Neutrophil (primary cell): ENCODE results near the gene CNPY1.

Experiments used
- H3K27ac ChIP-seq: fragments of 200-600 bp; sonication (generic); 2 replicates; pipeline ENCODE4 v1.5.1; 2016; ENCODE audit warnings: mild to moderate bottlenecking, moderate library complexity
- H3K27me3 ChIP-seq: fragments of 200-600 bp; sonication (generic); 2 replicates; pipeline ENCODE4 v1.6.0; 2016; ENCODE audit warnings: mild to moderate bottlenecking
- H3K36me3 ChIP-seq: fragments of 200-600 bp; sonication (generic); 2 replicates; pipeline ENCODE4 v1.5.1; 2017
- H3K4me1 ChIP-seq, 2 experiments: fragments of 200-600 bp in 1 of 2; sonication (generic) in 1 of 2; 1 replicate in 1 of 2; 2 replicates in 1 of 2; pipeline versions ENCODE4 v1.5.1 to v1.6.1; 2013 to 2016; ENCODE audit warnings: low read depth in 1 of 2, low read length in 1 of 2, mild to moderate bottlenecking in 1 of 2, moderate library complexity in 1 of 2; ENCODE audit not compliant: control insufficient read depth in 1 of 2, insufficient read depth in 1 of 2
- H3K4me3 ChIP-seq, 2 experiments: fragments of 200-600 bp in 1 of 2; sonication (generic) in 1 of 2; 1 replicate in 1 of 2; 2 replicates in 1 of 2; pipeline ENCODE4 v1.5.1; 2013 to 2016; ENCODE audit warnings: low read depth in 1 of 2, low read length in 1 of 2, mild to moderate bottlenecking in 1 of 2, moderate library complexity in 1 of 2
- H3K9me3 ChIP-seq: fragments of 200-600 bp; sonication (generic); 2 replicates; pipeline ENCODE4 v1.5.1; 2016
- CTCF ChIP-seq: fragments of 200-600 bp; sonication (generic); IDR thresholded peaks from 2 replicates; pipeline ENCODE4 v1.5.1; 2016; ENCODE audit warnings: antibody characterized with exemption

The CNPY1 gene

GRCh38 chr7:155543011-155543876 lies 3.1 kb downstream of the CNPY1 start:
- no peak for TF ChIP-seq CTCF
- Histone ChIP-seq H3K4me3 (no peak overlapping the region), H3K9me3 (no peaks in the 10 kb centered on the region), H3K36me3 (no peaks in the 10 kb centered on the region), H3K27ac (no peak overlapping the region), H3K4me1 (peaks cover 2 to 4% of the 10 kb centered on the region in 2 experiments), H3K27me3 (peaks cover 61% of the 10 kb centered on the region)

- Histone ChIP-seq H3K4me1 (peaks cover 11 to 13% of the 10 kb centered on the region in 2 experiments), H3K9me3 (no peaks in the 10 kb centered on the region), H3K27ac (no peak overlapping the region), H3K36me3 (no peaks in the 10 kb centered on the region), H3K4me3 (no peak overlapping the region), H3K27me3 (peaks cover 61% of the 10 kb centered on the region)
- no peak for TF ChIP-seq CTCF
These were observed 4.2 kb downstream of the CNPY1 start for GRCh38 chr7:155541986-155542675.

DNA sequence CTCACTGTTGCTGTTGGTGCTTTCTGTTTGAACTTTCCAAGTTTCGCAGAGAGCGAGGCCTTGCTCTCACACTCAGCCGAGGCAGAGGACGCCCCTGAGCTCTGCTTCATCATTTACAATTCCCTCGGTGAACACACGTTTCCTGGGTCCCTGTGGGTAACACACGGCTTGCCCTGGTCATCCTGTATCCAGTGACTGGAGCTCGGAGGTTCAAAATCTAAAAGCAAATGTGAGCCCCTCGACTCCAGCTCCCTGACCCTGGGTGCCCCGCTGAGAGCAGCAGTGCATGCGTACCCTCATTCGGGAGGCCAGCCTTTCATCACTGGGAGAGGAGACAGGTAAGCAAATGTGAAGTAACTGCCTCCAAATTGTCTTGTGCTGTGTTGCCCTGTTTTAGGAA lies 5.8 kb downstream of the CNPY1 start:
- H3K27ac ChIP-seq: no peak overlapping the region
- no peak for TF ChIP-seq CTCF
- no peaks in the 10 kb centered on the region for H3K36me3 ChIP-seq
- no peaks in the 10 kb centered on the region for H3K9me3 ChIP-seq
- H3K4me1 ChIP-seq: peaks cover 11 to 13% of the 10 kb centered on the region in 2 experiments
- no peak overlapping the region for H3K4me3 ChIP-seq
- peaks cover 72% of the 10 kb centered on the region for H3K27me3 ChIP-seq

DNA sequence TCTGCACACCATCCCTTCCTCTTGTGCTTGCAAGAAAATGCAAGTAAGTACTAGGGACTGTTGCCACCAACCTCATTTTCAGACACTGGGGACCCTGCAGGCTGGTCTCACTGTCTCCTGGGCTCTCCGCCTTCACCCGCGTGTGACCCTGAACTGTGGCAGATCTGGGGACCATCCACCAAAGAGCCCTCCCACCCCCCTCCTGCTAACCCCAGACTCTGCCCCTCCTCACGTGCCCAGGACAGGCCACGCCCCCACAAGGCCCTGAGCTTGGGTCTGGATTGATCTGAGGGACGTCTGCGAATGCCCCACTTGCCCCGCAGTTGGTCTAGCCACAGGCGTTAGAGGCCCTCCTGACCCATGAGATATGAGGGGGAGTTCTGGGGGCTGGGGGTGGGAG lies 8.1 kb downstream of the CNPY1 start:
- Histone ChIP-seq H3K27ac (no peak overlapping the region), H3K27me3 (peaks cover 75% of the 10 kb centered on the region), H3K9me3 (no peaks in the 10 kb centered on the region), H3K4me3 (no peak overlapping the region), H3K36me3 (no peaks in the 10 kb centered on the region), H3K4me1 (peaks cover 19 to 20% of the 10 kb centered on the region in 2 experiments)
- TF ChIP-seq CTCF: no peak

GRCh38 chr7:155536451-155536850 lies 9.9 kb downstream of the CNPY1 start:
- Histone ChIP-seq H3K4me3 (no peak overlapping the region), H3K9me3 (no peaks in the 10 kb centered on the region), H3K27ac (no peak overlapping the region), H3K4me1 (peaks cover 27 to 32% of the 10 kb centered on the region in 2 experiments), H3K27me3 (peaks cover 75% of the 10 kb centered on the region), H3K36me3 (no peaks in the 10 kb centered on the region)
- no peak for TF ChIP-seq CTCF
